HG02970 (cell line): Measurements from ENCODE around the gene PANX1.

Experiments used
- ATAC-seq: cut with Tn5 transposase; IDR thresholded peaks from one replicate; pipeline ENCODE4 v1.9.1; 2021; ENCODE audit warnings: mild to moderate bottlenecking, moderate library complexity, moderate number of reproducible peaks; ENCODE audit not compliant: unreplicated experiment, low FRiP score

Gene PANX1

GRCh38 chr11:94127638-94128037, 1.0 kb upstream of the PANX1 start:
- ATAC-seq: no peak

DNA sequence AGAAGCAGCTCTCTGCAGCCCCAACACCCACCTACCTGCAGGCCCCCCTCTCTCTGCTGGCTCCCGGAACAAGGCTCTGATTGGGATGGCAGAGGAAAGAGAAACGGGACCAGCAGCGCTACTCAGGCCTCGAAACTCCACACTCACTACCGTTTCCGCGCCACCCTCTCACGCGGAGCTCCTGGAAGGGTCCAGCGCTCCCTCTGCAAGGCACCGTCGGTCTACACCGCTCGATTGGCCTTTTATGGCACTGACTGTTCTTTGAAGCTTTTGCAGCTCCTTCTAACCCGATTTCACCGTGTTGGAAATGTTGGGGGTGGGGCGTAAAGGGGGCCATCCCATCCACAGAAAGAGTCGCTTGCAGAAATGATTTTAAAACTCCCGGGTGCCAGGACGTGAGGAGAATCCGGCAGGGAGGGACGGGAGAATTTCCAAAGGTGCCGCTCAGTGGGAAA, 323 bp upstream of the PANX1 start:
- ATAC-seq: peak; percentile 10

DNA sequence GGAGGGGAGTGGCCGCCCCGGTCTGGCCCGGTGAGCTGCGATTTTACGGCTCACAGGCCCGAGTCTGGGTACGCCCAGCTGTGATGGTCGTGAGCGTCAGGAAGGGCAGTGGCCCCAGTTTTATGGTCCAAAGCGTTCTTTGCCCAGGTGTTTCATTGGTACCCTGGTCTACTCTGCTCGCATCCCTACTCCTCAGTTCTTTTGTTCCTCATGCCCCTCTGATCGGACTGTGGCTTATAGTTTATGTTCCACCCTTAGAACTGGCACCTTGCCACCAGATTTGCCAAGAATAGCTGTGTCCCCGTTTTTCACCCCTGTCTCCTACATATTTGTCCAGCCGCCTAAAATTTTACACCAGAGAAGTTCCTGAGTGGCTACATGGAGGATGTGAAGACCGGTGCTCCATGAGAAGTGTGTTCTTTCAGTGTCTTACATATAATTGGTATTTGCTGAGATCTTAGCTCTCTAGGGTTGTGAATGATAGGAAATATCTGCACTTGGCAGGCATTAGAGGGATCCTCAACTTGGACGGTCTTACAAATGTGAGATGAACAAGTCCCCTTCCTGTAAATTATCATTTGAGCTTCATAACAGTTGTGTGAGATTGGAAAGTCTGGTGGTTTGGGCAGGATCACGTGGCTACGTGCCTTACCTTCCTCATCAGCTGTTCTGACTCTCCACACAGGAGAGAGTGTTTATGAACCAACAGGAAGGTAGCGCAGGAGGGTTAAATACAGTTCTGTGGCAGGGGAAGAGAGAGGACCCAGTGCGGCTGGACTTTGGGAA, 1.1 kb downstream of the PANX1 start:
- no peak for ATAC-seq

DNA sequence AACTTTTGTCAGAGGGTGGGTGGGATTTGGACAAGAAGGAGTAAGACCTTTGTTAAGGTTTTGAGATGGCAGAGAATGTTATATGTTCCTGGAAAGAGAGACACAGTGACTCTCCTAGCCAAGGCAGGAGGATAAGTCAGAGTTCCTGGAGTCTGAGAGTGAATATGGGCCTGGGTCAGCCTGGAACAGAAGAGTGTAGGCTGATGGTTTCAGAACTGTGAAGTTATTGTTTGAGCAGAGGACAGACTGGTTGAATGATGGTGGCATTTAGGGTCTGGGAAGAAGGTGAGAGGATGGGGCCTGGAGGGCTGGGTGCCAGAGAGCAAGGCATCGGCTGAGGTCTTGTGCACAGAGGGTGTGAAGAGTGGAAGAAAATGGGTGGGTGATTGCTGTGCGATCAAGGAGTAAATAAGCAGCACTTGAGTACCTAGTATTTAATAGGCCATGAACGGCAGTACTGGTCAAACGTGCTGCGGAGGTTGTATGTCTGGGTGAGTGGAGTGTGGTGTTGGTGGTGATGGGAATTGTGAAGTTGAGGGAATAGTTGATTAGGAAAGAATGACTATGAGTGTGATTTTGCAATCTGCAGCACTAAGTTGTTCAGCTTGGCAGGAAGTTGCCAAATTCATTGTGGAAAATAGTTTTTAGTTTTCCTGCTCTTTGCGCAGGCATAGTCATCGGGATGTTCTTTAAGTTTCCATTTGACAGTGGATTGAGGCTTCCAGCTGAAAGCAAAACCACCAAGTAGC, 1.8 kb downstream of the PANX1 start:
- no peak for ATAC-seq

GRCh38 chr11:94131047-94131717, 2.5 kb downstream of the PANX1 start:
- ATAC-seq: no peak

DNA sequence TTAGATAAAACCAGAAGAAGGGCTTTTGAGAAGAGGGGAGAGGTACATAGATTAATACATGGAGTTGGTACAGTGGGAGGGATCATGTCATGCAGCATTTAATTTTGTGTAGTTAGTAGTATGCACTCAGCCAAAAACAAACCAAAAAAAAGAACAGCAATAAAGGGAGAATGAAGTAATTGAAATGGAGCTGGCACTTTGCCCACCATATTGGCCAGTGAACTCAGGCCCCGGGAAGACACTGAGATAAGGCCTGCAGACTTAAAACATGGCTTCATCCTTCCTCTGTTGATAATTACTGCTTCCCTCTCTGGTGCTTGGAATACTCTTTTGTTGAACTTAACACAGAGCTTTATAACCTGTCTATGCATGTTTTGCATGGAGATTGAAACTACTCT, 3.1 kb downstream of the PANX1 start:
- no peak for ATAC-seq

- no peak for ATAC-seq
Observed at GRCh38 chr11:94132152-94132558, 3.5 kb downstream of the PANX1 start.

DNA sequence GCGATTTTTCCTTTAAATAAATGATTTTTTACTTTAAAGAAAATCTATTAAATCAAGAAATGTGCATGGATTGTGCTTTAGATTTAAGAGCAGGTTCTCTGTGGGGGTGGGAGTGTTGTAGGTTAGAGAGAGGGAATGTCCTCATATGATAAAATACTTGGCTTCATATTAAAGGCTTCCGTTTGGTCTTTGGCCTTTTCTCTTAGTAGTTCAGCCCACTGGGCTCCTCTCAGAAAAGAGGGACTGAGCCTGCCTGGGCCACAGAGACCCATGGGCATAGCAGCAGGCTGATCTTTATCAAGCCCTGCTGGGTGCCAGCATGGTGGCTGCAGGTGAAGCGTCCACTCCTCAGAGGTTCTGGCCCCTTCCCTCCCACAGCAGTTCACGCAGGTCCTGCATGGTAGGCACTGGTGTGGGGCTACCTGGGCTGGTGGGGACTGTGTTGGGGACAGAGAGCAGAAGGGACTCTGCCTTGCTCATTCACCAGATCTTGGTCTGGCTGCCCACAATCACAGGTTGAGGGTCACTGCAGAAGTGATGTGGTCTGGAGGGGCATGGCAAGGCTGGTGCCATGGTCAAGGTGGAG, 4.3 kb downstream of the PANX1 start:
- ATAC-seq: no peak

GRCh38 chr11:94133752-94134151, 5.1 kb downstream of the PANX1 start:
- no peak for ATAC-seq

DNA sequence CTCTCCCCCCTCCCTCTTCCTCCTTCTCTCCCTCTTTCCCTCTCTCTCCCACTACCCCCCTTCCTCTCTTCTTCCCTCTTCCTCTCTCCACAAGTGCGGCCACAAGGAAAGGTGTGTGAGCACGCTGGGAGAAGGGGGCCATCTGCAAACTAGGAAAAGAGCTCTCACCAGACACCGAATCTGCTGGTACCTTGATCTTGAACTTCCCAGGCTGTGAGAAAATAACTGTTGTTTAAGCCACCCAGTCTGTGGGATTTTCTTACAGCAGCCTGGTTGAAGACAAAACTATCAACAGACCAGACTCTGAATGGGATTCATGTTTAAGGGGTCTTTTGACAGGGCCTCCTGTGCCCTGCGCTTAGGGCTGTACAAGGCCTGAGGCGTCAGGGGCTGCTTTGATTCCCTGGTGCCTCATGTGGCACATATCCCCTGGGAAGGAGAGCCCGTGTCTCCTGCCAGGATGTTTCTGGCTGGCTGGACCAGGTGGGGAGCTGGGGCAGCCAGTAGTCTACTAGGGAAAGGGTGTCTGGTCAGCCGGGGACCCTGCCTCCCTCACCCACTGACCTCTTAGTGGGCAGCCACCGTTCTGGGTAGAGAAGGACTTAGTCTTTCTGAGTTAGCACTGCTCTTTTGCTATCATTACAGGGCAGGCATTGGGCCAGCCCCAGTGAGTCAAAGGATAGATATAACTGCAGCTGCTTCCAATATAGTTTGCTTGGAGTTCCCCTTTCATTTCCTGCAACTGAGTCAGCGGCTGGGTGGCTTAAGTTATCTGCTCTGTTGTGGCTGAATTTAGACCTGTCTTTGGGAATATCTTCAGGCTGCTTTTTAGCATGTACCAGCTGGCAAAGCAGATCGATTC, 6.2 kb downstream of the PANX1 start:
- ATAC-seq: no peak

- ATAC-seq: no peak
Observed at GRCh38 chr11:94139416-94139815, 10.8 kb downstream of the PANX1 start.

GRCh38 chr11:94140154-94140655, 11.6 kb downstream of the PANX1 start:
- no peak for ATAC-seq

DNA sequence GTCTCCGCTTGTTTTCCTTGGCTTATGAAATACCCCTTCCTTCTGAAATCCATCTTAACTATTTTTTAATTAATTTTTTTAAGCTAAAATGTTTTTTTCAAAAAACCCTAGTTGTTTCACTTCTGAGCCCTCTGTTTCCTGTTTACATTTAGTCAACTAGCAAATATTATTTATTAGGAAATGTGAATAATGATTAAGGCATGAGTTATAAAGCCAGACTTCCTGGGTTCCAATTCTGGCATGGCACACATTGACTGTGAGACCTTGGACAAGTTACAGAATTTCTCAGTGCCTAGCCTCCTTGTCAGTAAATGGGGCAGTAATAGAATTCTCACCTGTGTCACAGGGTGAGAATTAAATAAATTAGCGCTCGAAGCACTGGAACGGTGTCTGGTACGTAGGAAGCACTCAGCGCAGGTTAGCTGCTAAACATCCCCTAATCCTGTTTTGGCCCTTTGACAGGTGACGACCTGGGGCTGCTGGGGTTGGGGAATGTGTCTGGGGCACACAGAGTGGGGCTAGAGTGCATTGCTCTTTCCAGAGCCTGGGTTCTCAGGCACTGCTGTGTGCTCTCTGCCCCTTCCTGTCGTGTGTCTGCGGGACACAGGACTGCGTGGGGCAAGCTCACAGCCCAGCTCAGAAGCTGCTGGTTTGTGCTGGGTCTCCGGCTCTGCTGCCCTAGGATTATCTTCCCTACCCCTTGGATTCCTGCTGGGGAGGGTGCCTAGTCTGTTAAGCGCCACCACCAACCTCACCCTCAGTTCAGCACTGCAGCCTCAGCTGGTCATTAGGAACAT, 13.1 kb downstream of the PANX1 start:
- ATAC-seq: no peak

DNA sequence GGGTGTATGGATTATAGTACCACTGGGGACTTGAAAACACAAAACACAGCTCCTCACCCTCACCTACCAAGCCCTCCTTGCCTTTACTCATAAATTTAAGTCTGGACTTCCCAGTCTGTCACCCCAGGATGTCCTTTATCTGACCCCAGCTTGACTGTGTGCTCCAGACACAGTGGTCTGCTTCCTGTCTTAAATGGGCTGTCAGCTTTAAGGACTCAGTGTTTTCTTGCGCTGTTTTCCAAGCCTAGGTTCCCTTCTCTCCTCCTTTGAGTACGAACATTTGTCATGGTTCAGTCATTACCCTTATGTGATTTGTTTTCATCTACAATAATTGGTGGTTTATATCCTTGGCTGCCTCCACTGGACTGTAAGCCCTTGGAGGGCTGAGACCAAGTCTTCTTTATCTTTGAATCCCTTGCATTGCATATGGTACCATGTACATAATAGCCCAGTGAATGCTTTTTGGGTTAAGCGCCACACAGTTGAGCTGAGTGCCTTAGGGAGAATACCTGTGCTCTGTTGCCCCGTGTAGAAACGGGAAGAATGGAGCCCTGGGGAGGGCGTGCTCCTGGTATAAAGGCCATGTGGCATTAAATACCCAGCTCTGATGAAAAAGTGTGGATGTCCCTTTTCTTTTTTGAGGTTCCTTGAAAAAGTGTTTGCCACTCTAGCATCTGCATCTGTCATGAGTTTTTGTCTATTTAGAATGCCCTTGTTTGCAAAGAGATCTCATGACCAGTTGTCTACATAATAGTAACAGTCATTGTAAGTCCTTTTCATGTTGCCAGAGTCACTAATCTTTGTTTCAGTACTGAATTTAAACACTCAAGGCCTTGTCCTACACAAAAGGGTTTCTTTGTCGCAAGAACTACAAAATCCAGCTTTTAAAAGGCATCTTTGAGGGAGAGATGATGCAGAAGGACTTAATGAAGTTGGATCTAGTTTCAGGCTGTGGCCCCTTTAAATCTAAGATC, 14.0 kb downstream of the PANX1 start:
- ATAC-seq: no peak

DNA sequence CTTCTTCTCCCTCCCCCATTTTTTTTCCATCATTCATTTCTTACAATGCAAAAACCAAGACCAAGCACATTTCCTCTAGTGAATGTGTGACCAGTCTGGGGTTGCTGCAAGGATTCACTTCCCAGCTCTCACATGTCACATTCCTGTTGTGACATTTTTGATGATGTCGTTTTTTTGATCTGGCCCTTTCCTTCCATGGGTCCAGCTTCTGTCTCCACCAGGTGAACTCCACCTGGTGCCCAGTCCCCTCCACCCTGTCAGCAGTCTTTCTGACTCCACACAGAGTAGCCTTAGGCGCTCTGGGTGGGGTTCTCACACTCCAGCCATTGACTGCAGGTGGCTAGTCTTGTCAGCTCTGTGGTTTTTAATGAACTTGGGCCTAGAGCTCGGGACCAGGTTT, 15.6 kb downstream of the PANX1 start:
- no peak for ATAC-seq

GRCh38 chr11:94144664-94145063, 16.0 kb downstream of the PANX1 start:
- no peak for ATAC-seq

DNA sequence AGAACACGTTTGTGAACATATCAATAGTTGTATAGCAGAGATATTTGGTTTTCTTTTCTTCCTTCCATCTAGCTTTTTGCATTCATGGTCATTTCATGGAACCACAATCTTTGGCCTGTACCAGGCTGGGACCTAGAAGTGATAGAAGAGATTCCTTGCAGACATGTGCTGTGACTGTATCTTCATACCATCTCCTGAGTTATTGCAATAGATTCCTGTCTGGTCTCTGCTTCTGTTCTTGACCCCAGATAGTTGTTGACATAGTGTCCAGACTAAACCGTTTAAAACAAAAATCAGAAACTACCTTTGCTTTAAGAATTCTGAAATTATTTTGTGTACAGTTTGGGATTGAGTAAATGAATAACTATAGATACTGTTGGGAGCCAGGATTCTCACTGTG, 16.8 kb downstream of the PANX1 start:
- no peak for ATAC-seq

DNA sequence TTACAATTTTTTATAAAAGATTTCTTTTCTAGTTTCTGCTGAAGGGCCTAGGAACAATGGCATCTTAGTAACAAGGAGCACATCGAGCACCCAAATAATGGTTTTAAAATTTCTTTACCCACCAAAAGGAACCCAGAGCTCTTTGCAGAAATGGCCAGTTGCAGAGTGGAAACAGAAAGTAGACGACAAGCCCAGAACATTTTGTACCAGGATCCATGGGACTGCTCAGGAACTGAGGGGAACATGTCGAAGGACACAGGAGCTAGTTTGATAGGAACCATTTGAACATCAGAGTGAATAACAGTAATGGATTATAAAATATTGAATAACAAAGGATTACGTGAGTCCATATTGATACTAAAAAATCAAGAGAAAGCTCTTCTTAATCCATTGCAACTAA, 17.3 kb downstream of the PANX1 start:
- no peak for ATAC-seq
